Kidney glomerular epithelial cell (primary cell): ENCODE measurements around the gene SLCO3A1.

Experiments
- DNase-seq: peaks from one replicate; lab custom pipeline; 2025; lab: John Stamatoyannopoulos, UW

Gene SLCO3A1

DNA sequence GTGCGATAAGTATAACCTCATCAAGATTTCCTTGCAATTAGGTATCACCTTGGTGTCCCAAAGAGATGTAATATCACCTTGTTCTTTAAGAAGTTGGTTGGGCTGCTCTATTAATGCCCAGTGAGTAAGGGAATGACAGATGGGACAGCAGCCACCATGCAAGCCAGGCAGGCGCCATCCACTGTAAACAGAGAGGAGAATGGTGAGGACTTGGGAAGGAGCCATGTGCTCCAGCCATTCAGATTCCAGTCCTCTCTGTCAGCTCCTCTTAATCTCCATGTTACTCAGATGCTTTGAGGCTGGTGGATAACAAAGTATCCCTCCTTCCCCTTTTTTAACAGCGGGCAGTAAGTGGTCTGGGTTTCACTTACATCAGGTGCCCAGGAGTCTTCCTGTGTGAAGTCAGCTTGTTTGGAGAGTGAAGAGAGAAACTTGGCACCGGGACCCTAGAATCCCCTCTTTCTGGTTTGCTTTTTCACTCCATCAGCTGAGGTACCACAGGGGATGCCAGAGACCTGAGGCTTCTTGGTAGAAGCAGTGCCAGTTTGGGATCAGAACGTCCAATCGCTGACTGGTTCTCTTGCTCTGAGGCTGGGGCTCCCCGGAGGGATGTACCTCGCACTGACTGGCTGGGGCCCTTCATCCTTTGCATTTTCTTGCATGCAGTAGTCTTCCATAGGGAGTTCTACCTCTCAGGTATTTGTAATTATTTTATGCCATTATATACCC, 29.5 kb downstream of the SLCO3A1 start:
- no peak for DNase-seq

DNA sequence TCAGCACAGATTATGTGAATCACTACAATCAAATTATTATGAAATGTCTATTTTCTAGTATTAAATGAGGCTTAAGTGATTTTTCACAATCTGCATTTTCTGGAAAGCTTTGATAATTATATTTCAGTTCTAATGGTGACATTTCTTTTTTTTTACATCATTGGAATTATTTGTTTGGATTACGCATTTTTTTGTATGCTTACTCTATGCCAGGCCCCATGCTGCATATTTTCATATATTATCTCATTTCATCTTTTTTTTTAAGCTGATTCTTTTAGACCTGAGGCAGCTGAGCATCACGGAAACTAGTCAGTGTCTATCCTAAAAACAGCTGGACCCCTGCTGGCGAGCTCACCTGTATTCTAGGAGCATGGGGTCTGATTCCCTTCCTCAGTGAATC, 31.1 kb downstream of the SLCO3A1 start:
- no peak for DNase-seq

DNA sequence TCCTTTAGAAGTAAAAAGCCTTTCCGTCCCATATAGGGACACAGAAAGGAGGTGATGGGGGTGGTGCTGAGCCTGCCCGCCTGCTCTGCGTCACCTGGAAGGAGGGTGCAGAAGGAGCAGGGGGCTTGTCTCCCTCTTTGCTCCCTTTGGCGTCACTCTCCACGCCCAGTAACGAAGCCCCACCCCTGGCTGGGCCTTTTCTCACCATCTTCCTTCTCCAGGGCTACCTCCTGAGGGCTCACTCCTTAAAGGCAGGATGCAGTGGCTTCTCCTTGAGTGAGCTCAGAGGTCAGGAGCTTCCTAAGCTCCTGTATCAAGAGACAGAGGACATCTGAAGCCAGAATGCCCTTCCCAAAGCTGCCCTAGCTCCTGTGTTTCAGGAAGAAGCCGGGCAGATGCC, 31.5 kb downstream of the SLCO3A1 start:
- no peak for DNase-seq

DNA sequence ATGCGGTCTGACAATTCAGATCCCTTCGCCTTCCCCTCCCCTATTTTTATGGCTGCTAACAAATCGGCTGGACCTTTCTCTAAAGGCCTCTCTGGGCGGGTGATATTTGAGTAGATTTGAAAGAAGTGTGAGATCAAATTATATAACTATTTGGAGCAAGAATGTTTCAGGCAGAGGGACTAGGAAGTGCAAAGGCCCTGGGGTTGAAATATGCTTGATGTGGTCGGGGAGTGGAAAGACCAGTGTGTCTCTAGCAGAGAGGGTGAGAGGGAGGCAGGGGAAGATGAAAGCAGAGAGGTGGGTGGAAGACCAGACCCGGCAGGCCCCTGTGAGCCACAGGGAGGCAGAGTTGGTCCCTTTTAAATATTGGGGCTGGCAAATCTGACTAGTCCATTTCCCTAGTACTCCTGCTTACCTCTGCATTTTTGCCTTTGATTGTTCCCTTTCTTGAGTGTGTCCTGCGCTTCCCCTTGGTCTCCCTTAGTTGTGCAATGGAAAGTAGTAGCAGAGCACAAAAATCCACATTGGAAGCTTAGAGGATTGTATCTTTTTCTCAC, 32.3 kb downstream of the SLCO3A1 start:
- DNase-seq = no peak

DNA sequence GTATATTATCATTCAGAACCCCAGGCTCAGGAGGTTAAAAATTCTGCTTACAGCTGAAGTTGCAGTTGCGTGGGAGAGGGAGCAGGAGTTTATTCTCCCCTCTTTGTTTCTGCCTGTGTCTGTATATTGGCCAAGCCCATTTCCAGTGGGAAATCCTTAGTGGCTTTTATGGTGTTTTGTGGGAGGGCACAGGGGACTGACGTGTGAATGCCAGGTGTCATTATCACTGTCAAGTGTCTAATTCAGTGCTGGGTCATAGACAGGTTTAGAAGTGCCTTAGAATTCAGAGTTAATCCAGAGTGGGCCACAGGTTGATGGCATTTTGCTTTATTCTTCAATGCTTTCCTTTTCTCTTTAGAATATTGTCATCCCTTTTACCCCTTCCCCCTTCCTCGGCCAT, 33.4 kb downstream of the SLCO3A1 start:
- DNase-seq = no peak

DNA sequence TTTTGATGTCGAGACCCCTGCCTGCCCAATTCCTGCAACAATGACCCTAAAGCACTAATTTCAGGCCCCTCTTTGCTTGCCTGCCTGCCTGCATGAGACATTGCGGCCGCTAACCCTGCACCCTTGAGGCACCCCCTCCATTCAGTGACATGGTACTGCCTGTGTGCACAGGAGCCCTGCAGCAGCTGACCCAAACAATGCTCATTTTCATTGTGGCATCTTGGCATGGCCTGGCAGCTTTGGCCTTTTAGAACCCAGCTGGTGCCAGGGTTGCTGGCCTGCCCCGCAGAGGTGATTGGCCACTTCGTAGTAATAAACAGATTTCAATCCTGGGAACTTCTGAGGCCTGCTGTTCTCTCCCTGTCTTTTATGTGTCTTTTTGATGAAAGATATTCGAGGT, 33.8 kb downstream of the SLCO3A1 start:
- no peak for DNase-seq

DNA sequence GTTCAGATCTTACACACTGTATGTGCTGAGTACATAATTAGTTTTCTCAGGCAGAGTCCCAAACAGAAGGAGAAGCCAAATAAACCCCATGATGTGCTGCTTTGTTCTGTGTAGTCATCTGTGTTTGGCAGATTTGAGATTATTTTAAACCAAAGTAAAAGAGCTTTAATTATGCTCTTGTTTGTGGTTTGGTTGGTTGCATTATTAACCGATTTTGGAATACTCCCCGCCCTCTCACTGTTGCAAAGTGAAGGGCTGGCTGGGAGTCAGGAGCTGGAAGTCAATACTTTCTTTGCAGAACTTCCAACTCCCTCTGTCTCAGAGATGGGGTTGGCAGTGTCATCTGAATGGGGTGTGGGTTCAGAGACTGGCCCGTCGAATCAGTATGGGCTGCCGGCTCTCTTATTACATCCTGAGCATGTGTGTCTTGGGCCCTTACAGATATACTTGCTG, 34.4 kb downstream of the SLCO3A1 start:
- no peak for DNase-seq

DNA sequence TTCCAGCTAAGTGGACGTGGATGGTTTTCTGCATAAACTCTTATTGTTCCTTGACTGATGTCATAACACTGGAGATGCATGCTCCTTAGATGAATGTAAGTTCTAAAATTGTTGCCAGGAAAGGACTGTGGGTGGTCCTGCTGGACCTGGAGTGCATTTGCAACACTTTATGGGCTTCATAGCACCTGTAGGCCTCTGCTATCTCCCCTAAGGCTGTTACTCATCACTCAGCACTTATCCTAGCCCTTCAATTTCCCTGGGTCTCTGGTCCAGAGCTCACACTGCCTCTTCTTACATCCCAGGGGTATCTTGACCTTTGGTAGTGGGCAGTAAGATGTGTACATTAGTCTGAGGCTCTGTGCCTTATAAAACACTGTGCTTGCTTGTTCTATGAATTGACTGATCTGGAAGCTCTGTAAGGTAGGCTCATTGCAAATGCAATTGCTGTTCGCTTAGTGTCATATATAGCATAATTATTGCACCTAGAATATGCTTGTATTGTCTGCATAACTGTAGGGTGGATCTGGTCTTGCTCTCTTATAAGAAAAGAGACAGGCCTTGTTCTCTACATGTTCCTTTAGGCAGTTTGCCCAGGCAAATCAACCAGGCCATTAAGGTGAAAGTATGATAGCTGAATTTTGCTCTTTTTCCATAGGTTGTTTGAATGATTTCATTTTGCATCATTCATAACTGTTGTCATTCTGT, 35.8 kb downstream of the SLCO3A1 start:
- no peak for DNase-seq

DNA sequence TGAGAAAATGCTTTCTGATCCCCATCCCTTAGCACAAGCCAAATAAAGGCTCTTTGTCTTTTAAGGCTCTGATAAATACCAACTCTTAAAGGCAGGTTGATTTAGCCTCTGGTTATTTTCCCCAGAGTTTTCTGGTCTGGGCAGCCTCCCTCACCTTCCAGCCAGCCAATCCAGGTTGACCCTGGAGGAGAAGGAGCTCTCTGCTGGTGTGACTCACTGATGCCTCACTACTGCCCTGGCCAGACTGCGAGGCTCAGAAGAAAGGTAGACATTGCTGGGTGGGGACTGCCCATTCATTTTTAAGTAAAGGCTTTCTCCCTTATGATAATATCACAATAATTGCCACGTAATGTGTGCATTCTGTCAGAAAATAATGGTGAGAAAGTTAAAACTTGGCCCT, 37.1 kb downstream of the SLCO3A1 start:
- DNase-seq = peak; percentile 48

DNA sequence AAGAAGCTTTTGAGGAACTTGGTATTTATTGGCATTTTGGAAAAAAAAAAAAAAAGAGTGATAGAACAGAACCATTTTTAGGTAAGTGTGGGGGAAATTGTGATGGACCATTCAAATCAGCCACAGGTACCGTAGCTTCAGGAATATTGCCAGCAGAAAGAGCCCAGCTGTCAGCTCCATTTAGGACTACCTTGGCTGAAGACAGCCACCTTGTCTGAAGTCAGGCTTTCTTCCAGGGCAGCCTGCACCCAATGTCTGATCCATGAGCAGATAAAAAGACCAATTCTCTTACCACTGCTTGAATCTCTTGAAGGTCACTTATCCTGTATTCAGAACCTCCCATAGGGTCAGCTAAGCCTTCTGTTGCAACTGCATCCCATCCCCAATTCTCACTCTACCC, 37.6 kb downstream of the SLCO3A1 start:
- DNase-seq = no peak

DNA sequence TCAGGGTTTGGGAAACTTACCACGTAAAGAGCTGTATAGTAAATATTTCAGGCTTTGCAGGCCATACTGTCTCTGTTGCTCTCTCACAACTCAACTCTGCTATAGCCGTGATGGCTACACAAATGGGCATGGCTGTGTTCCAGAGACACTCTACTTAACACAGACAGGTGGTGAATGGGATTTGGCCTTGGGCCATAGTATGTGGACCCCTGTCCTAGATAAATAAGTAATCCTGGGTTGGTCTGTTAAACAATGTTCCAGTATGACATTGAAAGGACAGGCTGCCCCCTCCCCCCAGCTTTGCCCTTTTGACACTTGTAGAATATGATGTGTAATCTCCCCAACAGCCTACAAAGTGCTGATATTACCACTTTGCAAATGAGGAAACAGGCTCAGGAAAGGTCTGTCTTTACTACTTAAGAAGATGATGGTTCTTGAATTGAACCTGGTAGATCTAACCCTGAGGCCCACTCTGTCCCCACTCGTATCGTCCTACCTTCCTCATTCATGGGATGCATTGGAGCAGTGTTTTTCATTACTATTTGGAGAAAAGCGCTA, 38.4 kb downstream of the SLCO3A1 start:
- DNase-seq = no peak

DNA sequence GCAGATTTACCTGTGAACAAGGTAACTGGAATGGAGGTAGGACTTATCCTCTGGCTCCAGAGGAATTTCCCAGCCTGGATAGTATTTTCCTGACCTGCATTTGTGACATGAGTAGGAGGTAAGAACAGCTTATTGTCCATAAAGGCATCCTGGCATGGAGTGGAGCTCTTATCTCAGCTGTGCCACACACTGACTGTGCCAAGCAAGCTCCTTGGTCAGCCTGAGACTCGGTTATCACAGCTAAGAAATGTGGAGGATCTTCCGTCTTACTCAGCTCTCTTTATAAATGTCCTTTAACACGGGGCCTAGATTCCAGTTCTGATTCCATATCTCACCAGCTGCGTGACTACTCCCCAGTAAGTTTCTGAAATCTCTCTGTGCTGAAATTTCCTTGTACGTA, 38.9 kb downstream of the SLCO3A1 start:
- DNase-seq = no peak

DNA sequence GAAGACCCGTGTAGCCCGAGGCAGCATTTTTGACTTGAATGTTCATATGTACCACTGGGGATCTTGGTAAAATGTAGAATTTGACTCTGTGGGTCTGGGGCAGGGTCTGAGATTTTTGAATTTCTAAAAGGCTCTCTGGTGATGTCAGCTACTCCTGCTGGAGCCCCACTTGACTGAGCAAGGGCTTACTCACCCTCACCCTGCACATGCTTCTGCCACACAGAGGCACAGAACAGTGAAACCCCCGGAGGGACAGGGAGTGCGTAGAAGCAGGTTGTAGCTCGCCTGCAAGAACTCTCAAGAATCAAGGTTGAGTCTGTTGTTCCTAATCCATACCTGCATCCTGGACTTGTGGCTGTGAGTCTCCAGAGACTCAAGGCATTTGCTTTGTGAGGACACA, 41.1 kb downstream of the SLCO3A1 start:
- no peak for DNase-seq

DNA sequence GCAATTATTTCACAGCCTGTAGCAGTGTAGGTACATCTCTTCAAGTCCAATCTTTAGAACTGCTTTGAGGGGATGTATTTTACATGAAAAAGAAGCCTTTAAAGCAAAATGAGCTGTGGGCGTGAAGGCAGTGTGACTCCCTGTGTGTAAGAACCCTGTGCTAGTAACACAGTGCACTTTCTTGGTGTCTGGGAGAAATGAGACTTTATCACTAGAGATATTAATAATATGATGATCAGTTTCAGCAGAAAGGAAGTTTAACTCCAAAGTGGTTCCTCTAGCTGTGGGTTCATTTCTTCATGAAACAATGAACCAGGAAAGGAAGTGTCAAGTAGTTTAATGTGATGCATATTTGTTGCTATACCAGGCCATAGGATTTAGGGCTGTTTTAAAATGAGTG, 41.5 kb downstream of the SLCO3A1 start:
- no peak for DNase-seq

DNA sequence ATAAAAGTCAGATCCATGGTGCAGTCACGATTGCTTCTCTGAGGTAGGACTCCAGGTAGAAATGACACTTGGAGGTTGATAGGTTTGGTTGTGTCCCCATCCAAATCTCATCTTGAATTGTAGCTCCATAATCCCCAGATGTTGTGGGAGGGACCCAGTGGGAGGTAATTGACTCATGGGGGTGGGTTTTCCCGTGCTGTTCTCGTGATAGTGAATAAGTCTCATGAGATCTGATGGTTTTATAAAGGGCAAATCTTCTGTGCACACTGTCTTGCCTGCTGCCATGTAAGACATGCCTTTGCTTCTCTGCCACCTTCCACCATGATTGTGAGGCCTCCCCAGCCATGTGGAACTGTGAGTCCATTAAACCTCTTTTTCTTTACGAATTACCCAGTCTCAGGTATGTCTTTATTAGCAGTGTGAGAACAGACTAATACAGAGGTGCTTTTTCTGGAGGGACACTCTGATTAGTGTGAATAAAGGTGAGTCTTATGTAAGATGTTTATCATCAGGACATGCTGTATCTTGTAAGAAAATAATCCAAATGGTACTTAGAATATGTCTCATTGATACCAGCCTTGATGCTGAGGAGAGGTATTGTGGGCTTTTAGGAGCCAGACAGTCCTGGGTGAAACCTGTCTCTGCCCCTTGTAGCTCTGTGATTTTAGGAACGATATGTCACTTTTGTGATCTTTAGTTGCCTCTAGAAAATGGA, 43.0 kb downstream of the SLCO3A1 start:
- DNase-seq = no peak

DNA sequence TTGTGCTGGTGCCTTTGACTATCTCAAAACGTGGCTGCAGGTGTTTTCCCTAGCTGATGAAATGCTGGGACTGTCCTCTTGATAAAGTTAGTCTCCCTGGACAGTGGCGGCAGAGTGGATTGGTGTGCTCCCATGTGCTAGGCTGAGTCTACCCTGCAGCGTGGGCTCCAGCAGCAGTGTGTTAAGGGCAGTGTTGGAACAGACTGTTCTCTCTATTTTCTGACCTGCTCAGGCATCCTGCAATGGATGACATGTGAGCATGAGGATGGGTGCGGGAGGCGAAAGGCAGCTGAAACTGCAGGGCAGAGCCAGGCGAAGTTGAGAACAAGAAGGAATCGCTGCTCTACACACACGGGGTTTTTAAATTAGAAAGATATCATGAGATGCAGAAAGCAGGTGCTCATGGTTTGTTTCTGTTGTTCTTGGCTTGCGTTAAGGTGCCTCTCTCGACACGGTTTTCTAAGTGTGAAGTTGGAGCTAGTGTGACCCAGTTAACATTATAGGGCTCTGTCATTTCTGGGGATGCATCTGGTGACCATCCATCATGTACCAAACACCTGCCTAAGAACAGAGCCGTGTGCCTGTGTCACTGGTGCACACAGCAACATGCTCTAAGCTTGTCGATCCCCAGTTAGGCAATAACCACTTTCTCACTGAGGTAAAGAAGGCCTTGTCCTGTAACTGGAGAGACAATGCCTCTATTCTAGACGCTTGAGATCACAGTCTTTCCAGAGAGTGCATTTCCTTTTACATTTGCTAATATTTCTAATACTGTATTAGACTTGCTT, 44.3 kb downstream of the SLCO3A1 start:
- no peak for DNase-seq

DNA sequence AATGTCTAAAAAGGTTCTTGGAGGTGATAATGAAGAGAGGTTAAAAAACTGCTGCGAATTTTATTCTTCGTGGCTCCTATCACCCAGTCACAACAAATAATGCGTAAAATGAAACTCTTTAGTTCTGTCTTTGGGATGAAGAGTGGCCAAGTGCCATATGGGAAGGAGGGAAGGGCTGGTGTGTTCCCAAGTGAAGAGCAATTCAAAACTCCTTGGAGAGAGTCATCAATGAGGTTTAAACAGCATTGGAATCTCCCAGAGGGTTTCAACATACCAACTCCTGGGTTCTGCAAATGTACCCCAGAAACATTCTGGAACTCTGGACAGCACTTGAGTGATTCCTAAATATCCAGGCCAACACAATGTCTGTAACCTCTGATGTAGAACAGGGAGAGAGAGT, 45.3 kb downstream of the SLCO3A1 start:
- no peak for DNase-seq

DNA sequence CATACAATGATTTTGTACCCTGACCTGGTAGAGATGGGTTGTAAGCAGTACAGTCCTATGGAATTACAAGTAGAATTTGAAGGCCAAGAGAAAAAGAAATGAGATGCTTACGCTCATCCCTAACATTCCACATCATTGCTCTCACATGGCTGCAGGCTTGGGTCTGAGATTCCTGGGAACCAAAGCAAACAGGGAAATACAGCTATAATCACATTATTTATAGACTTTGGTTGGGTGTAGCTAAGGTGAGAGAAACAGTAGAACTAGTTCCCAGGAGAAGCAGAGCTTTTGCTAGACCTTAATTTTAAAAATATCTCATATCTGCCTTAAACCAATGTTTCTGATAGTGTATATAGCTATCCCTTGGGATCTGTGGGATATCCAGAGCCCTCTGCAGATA, 51.4 kb downstream of the SLCO3A1 start:
- no peak for DNase-seq

DNA sequence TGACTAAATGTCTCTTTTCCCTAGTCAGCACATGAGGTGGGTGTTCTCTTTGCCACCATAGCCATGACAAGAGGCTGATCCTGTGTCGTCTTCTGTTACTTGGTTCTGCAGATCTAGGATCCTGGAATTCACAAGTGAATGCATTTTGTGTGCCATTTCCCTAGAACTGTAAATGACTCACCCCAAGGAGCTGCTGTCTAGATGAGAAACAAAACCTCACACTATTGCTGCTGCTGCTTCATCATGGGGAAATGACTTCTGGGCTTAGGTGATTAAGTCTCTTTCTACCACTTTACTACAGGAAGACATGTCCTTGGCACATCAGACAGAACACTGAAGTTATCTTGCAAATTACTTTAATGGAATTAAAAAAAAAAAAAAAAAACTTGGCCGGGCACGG, 54.9 kb downstream of the SLCO3A1 start:
- peak; percentile 61 for DNase-seq

DNA sequence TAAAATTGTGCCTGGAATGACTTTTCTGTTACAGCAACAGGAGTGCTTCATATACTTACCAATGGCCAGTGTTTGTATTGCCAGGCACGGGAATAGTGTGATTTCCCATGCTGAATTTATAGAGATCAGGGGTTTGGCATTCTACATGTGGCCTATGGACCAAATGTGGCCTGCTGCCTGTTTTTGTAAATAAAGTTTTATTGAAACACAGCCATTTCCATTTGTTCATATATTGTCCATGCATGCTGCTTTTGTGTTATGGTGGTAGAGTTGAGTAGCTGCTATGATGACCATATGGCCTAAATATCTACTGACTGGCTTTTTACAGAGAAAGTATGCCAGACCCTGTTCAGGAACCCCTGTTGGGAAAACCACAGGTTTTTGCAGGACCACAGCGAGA, 55.6 kb downstream of the SLCO3A1 start:
- no peak for DNase-seq

DNA sequence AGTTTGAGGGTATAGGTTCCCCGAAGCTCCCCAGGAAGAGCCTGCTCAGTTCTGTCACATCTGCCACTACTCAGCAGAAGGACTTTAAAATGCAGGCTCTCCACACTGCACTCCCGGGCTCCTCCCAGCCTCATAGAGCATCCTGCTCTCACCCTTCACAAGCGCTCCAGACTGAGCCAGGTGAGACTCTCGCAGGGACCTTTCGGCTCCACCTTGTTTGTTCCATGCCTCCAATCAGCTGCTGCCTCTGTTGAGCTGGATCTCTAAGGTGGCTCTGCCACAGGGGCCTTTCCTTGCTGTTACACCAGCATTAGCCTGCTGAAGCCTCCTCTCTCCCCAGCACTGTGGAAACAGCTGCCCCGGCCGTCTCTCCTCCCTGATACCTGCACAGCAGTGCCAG, 56.1 kb downstream of the SLCO3A1 start:
- DNase-seq = no peak

DNA sequence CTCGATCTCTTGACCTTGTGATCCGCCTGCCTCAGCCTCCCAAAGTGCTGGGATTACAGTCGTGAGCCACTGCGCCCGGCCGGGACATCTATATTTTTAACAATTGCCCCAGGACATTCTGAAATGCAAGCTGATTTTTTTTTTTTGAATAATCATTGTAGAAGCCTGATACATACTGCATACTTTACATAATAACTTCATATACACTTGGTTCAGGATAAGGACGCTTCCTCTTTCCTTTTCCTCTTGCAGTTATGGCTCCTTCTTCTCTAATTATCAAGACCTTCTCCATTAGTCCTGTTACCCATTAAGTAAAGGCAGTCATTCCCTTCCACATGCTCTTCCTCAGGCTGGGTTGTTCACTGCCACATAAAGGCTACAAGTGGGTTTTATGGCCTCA, 58.3 kb downstream of the SLCO3A1 start:
- DNase-seq = no peak
